UCSD-AML1 (cell line): ENCODE results near the gene TXNDC8.

Experiments used
- DNase-seq: peaks from one replicate; lab custom pipeline; 2025; ENCODE audit not compliant: unreplicated experiment; lab: John Stamatoyannopoulos, UW

Gene TXNDC8

DNA sequence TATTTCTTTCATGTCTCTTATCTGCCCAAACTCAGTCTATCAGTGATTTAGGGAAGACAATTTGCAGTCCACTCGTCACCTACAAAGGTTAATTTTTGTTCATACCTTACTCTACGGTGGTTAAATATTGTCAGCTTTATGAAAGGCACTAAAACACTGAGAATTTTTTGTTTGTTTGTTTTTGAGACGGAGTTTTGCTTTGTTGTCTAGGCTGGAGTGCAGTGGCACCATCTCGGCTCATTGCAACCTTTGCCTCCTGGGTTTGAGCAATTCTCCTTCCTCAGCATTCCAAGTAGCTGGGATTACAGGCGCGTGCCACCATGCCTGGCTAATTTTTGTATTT lies 55.0 kb downstream of the TXNDC8 start:
- DNase-seq, result no peak

DNA sequence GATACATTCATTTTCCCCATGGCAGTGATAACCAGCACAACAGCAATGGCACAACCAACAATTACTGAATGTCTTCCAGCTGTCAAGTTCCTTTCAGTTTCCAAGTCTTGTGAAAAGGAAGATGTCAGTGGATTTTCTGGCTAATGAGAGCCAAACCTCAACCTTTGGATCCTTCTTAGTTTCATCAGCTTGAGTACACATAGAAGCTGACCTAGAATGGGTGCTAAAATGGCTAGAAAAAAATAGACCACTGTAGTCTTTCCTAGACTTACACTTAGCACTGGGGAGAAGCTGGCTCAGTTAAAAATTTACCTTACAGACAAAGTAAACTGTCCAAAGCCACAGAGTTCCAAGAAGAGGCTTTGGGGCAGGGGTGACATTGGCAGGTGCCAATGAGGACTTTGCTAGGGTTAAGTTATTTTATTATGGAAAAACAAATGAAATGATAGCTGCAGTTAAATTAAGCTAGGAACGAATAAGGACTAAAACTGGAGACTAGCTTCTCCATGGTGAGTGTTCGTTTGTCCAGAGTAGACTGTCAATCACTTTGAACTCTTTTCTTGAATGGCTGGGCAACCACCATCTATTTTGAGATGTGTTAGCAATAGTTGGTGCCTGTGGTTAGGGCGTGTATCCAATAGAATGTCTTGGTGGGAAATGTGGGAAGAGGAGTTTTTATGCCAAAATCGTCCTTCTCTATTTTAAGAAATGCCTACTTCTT lies 55.5 kb downstream of the TXNDC8 start:
- no peak for DNase-seq

DNA sequence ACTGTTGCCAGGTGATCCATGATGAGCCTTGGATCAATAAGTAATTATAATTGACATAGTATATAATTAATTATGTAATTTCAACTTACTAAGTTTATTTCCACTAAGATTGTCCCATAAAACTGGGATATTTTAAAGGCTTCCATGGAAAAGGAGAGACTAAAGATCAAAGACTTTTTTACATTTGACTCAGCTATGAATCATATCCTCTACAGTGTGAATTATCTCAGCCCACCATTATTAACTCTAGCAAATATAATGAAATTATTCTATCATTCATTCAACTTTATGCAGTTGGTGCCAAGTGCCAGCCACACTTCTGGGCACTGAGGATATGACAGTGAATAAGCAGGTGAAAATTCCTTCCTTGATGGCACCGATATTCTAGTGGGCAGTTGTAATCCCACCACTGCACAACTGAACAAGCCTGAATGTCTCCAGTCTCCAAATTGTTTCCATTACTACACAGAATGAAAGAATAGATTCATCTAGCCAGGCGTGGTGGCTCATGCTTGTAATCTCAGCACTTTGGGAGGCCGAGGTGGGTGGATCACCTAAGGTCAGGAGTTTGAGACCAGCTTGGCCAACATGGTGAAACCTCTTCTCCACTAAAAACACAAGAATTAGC lies 59.5 kb downstream of the TXNDC8 start:
- no peak for DNase-seq

DNA sequence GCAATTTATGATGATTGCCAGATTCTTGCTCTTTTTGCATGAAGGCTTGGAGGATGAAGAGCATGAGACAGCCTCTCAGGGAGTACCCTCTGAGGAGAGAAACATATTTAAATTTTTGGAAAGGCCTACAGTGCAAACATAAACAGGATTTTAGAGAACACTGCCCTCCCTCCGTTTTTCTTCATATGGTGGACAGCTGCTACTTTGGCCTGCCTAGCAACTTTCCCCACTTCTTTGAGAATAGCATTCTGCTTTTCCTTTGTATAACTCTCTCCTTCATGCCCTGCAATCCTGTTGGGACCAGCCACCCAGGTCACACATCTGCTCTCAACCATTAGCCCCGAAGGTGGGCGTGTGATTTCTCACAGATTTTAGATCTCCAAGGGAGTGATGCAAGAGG lies 60.9 kb downstream of the TXNDC8 start:
- DNase-seq, result no peak

DNA sequence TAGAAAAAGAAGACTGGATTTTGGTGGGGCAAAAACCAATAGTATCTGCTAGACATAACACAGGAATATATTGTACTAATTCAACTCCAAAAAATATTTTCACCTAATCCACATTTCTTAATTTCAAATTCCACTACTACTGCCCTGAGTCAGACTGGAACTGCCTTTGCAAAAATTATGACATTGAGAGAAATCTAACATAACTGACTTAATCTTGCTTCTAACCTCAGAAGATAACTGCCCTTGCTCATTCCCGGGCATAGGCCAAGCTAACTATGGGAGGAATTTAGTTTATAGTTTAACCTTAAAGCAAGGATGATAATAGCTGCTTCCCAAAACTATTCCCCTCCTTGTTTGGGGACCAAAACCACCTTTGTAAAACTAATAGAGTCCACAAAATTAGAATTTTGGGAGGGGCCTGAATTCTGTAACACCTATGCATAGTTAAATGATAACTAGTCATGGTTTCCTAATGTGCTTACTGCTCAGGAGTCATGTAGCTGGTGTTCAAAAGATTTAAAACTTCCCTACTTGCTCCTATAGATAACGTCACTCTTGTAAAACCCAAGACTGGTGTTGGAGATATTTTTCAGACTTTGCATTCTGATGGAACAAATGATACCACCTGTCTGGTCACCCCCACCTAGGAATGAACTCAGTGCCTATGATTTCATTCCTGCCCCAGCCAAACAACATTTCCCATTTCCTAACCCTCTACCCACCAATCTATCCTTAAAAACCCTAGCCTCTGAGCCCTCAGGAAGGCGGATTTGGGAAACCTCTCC lies 67.3 kb downstream of the TXNDC8 start:
- DNase-seq, result no peak

DNA sequence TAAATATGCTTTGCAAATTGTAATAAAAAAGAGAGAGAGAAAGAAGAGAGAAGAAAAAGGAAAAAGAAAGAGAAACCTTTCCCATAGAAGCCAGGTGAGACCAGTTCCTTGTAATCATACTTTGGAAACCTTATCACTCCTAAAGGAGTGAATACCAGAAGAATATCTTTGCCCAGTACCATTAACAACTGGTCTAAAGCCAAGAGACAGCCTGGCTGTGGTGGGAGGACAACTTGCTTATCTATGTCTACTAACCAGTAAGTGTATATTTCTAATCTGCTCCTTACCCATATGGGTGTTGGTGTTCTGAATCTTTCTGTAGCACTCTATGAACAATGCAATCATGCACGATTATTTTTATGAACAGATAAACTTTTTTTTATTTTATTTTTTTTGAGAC lies 70.9 kb downstream of the TXNDC8 start:
- no peak for DNase-seq

DNA sequence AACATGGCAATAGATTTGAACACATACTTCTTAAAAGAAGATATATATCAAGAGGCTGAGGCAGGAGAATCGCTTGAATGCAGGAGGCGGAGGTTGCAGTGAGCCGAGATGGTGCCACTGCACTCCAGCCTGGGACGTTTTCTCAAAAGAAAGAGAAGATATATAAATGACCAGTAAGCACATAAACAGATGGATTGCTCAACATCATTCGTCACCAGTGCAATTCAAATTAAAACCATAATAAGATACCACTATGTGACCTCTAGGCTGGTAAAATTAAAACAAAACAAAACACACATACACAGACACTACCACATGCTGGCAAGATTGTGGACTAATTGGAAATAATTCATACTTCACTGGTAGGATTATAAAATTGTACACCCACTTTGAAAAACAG lies 76.0 kb downstream of the TXNDC8 start:
- DNase-seq, result no peak

DNA sequence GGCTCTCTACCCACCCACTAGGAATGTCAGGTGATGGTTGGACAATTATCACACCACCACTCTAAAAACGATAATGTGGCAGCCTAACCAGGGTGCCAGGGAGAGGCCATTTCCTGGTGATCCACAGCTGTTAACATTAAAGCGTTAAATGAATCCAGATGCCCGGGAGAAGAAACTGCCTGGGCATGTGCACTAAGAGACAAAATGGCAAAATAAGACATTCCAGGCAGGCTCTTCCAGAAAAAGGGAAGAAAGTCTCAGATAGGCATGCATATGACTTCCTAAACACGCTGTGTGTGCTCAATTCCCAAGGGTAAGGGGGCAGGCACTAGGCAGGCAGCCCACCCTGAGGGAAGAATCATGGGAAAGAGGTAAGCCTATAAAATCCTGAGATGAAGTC lies 76.8 kb downstream of the TXNDC8 start:
- no peak for DNase-seq

DNA sequence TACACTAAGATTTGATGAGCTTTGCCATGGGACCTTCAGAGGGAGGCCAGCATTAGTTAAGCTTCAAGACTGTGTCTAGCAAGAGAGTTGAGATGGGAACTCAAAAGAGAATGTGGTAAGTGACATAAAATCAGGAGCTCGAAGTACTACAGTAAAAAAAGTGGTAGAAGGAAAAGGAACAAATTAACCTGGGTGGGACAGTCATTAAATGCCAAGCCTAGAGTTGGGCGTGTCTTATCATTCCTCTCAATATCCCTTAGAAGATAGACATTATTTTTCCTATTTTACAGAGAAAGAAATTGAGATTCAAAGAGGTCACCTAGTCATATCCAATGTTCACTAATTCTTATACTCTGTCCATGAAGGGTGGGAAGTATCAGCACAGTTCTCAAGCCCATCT lies 78.1 kb downstream of the TXNDC8 start:
- DNase-seq, result no peak

DNA sequence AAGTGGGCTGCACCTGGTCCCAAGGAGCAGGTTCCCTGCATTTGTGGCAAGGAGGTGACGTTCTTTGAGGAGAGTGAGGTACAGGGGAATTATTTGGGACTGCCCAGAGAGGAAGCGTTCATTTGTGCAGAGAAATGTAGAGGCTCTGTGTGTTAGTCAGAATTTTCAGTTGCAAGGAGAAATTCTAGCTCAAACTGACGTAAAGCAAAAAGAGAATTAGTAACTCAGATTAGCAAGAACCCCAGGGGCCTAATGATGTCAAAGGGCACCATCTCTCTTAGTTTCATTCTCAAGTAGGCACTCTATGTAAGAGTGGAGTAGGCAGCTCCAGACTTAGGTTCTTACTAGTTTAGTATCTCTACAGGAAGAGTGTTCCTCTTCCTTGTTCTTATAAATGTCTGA lies 79.0 kb downstream of the TXNDC8 start:
- no peak for DNase-seq

DNA sequence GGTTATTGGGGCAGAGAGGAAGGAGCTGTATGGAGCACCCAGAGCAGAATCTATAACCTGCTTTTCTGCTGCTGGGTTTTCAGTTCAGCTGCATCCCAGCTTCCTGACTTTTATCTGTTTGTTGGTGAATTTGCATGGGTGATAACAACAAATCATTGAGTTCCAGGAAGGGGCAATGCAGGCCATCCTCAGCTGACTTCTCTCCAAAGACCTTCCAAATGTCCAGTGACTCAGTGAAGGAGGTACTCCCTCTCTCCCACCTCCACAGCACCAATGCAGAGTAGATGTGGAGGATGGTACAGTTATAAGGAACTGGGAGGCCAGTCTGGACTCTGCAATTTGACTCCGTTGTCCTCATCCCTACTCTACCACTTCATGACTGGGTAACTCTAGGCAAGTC lies 79.7 kb downstream of the TXNDC8 start:
- DNase-seq, result no peak

DNA sequence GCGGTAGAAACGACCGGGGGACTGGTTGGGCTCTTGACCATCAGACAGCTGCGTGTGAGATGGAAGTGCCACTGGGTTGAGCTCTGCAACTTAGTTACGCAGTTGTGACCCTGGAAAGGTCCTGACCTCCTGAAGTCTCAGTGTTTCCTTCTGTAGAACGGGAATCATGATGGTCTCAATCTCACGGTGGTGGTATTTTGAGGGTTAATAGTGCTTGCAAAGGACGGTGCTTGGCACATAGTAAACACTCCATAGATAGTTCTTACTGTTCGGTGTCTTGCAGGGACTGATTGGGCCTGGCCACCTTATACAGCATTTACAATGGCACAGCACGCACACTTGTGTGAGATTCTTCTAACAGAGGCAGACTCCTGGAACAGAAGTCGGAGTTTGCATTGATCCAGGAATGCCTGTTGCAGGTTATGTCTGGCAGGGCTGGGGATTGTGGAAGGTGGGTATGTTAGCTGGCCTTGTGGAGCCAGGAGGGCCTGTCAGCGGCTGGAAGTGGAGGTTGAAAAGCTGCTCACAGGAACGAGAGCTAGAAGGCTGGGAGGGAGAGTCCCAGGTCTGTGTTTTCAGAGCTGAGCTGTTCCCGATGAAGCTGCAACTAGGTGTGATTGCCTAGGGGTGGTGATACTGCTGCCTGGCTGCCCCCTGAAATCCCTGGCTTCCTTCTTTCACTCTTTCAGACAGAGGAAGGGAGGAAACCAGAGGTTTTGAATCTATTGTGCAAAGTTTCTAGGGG lies 80.4 kb downstream of the TXNDC8 start:
- DNase-seq, result peak; percentile 54

DNA sequence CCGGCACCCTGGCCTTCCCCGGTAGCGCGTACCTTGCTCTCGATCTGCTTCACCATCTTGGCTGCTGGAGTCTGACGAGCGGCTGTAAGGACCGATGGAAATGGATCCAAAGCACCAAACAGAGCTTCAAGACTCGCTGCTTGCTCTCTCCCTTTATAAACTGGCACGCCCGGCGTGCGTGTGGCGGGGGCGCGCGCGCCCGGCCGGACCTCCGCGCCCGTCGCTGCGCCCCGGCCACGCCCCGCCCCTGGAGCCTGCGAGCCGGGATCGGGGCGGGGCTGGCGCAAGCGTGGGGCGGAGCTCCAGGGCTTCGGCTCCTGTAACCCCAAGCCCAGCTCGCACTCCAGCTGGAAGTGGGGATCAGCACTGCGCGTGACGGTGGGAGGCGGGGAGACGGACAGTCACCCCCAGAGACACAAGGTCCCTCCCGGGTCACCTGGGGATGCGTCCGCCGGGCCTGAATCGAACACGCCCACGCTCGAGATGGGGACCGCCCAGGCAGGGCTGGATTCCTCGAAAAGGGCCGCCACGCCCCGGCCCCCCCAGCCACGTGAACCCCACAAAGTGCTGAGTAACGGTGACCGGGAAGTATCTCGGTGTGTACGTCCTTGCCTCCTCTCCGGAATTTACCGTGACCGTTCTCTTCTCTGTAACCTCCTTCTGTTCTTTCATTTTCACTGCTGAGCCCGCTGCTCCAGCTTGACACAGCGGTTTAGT lies 81.1 kb downstream of the TXNDC8 start, which contains the start of gene TXN:
Gene TXN (minus strand): TSS at position 128 of the 717 bp plus-strand sequence. CDS start 72 bp downstream, at position 56.
- DNase-seq, result peak; percentile 99

DNA sequence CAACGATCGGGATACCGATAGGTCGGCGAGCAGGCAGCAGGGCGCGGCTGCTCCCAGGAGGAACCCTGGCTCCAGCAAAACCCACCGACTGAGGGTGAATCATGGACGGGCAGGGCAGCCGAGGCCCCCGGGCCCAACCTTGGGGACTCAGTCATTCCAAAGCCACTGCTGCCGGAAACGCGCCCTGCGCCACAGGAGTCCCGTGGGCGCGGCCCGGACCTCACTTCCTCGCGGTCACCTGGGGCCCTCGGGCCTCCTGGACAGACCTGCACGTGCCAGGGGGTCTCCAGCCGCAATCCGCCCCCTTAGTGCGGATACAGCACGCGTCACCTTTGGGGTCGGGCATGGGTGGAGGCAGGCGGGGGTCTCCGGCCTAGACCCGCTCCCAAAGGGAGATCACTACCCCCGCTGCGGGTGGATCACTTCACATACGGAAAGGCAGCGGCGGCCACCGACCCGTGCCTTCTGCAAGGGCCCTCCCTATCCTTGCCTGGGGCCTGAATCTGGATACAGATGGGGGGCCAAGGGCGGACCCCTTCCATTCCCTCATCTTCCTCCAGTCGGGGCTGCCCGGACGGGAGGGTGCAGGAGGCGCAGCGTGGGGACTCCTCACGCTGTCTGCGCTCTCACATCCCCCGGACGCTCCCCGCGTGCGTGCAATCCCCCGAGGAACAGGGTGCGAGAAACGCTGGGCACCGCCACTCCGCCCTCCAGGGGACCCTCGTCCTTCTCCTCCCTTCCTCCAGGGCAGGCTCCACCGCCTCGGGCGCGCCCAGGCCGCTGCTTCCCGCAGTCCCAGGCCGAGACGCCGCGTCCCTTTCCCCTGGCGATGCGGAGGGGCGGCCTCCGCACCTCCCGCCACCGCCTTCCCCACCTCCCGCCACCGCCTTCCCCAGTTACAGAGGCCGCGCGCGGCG lies 81.9 kb downstream of the TXNDC8 start:
- peak; percentile 71 for DNase-seq

DNA sequence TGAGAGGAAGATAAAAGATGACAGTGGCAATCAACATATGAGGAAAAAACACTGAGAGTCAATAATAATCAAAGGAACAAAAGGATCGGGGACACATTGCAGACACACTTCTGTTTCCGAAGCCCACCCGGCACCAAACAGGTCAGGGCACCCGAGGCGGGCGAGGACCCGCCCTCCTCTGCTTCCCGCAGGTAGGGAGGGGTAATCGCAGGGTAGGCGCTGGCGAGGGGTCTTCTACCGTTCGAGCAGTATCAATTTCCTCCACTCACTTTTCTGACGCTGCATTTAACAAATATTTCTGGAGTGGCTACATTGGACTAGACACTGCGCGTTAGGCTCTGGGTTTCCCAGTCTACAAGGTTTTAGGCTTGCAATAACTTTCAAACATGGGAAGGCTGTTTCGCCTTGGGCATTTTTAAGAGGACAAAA lies 82.6 kb downstream of the TXNDC8 start:
- DNase-seq, result no peak

DNA sequence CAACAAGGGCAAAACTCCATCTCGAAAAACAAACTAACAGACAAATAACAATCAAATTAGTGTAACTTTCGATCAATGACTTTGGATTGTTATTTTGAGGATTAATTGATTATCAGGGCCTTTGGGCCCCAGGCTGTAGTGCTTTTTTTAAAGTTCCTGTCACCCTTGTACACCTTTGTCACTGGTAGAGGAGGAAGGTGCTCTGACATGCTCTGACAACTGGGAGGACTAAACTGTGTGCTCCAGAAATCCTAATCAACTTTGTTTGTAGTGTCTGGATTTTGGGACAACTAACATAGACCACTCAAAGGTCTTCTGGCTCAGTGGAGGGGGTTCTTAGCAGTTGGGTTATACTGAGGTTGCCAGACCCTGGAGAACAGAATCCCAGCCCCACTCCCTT lies 83.2 kb downstream of the TXNDC8 start:
- DNase-seq, result no peak
